Heart left ventricle (tissue), 16 donors: ENCODE measurements around the gene CLMP. TPM values are rescaled to one million over a fixed set of nuclear protein-coding genes. Genes with fewer than 3 reads are reported as not detected.

Experiments used
- ATAC-seq, 4 donors: fragments of 200-7000 bp; cut with Tn5 transposase; one replicate each; pipeline ENCODE4 v1.9.1; 2020 to 2022; ENCODE audit warnings: moderate library complexity in 4 of 4, mild to moderate bottlenecking in 3 of 4, moderate number of reproducible peaks in 1 of 4
- DNase-seq, 5 donors: peaks; one replicate each; pipeline ENCODE4 v3.0.0-alpha.2; 2020
- H3K27ac ChIP-seq, 12 donors: fragments of 200-600 bp; sonication (generic) in 4 of 12; one replicate each; pipeline versions ENCODE4 v1.5.0 to v1.8.0; 2016 to 2022; ENCODE audit warnings: mild to moderate bottlenecking in 2 of 12
- H3K27me3 ChIP-seq, 9 donors: fragments of 200-600 bp; sonication (generic) in 2 of 9; one replicate each; pipeline versions ENCODE4 v1.5.1 to v1.8.0; 2016 to 2022; ENCODE audit warnings: mild to moderate bottlenecking in 3 of 9
- H3K36me3 ChIP-seq, 9 donors: fragments of 200-600 bp; sonication (generic) in 2 of 9; one replicate each; pipeline versions ENCODE4 v1.5.0 to v1.8.0; 2018 to 2022; ENCODE audit warnings: mild to moderate bottlenecking in 2 of 9
- H3K4me1 ChIP-seq, 12 donors: fragments of 200-600 bp; sonication (generic) in 4 of 12; one replicate each; pipeline versions ENCODE4 v1.5.0 to v1.8.0; 2016 to 2022; ENCODE audit warnings: mild to moderate bottlenecking in 3 of 12
- H3K4me3 ChIP-seq, 12 donors: fragments of 200-600 bp; sonication (generic) in 4 of 12; one replicate each; pipeline versions ENCODE4 v1.5.0 to v1.8.0; 2017 to 2022; ENCODE audit warnings: mild to moderate bottlenecking in 9 of 12, moderate library complexity in 4 of 12
- H3K9me3 ChIP-seq, 12 donors: fragments of 200-600 bp; sonication (generic) in 4 of 12; one replicate each; pipeline versions ENCODE4 v1.5.0 to v1.8.0; 2016 to 2022; ENCODE audit warnings: mild to moderate bottlenecking in 1 of 12
- CTCF ChIP-seq, 12 donors: fragments of 200-600 bp; sonication (generic) in 4 of 12; IDR thresholded peaks; one replicate each; pipeline versions ENCODE4 v1.5.0 to v1.8.0; 2018 to 2022; ENCODE audit warnings: antibody characterized with exemption in 12 of 12, mild to moderate bottlenecking in 5 of 12
- POLR2A ChIP-seq, 2 donors: fragments of 450-650 bp; IDR thresholded peaks; one replicate each; pipeline ENCODE4 v1.6.1; 2017; ENCODE audit warnings: antibody characterized with exemption in 2 of 2, mild to moderate bottlenecking in 2 of 2, moderate library complexity in 2 of 2
- WGBS, 4 donors: extraction: QIAGEN DNeasy Blood & Tissue Kit in 2 of 4; methylation state at CpG; one replicate each; pipeline versions ENCODE4 v1.1.5 to v1.1.7; 2013 to 2018; 5-methylcytosine and 5-hydroxymethylcytosine counted together
- intact Hi-C, 10 donors: fragments of 100-400 bp; cut with DNase I; formaldehyde crosslinking; loops; one replicate each; pipeline versions ENCODE4 v1.11.1 to v1.14.2; 2022
- polyA plus RNA-seq, 2 donors: library from polyadenylated mRNA; stranded (reverse); fragments of 200-250 nt; gene quantifications; one replicate each; pipeline ENCODE4 v1.2.3, GENCODE V29; 2013
- total RNA-seq, 9 donors: library from RNA; depleted of rRNA in 2 of 9; stranded (reverse); fragments of >200 nt in 2 of 9; fragmentation: NEBNext Ultra II Directional in 3 of 9; extraction: Animal tissue kit (Norgen Biotek cat#: 25700) in 3 of 9; gene quantifications; one replicate each; pipeline versions ENCODE4 v1.1.0 to v1.2.4, GENCODE V29; 2016 to 2023
- donor health status: ischemic (EF 13 %, LVEDD 7.1; RV severe dilation, severe dysfunction).
- donor health status: healthy with polysubstance abuse.
- donor health status: DM: no; HTN: yes; CAD: no.
- donor health status: DM: no; HTN: no; CAD: no.
- donor health status: ischemic (EF 25% LVEDD 6.9; RV normal size, moderate dysfunction).
- donor health status: ischemic (EF 25% LVEDD 5.7; RV mildly dilated, moderate dysfunction).
- donor health status: healthy.
- donor health status: DM: yes; HTN: yes; CAD: no.
- donor health status: ischemic (EF 35%, LVEDD 5.7; RV mildly dilated, moderate dysfunction).
- donor health status: nonischemic (EF 11% LVEDD 7.7; RV severe dilation, severe dysfunction).
- donor health status: DM: yes; HTN: yes; CAD: no.
- donor health status: PGD.
- donor health status: ischemic (EF 29% LVEDD 5.4; RV normal size, mild dysfunction).
- donor health status: nonischemic (EF 23%, LVEDD 6.1; RV moderate dilation, normal function).

CLMP gene
- total and polyA plus RNA-seq, 11 donors, result 1.9 to 18.4 (median 5.8) TPM

DNA sequence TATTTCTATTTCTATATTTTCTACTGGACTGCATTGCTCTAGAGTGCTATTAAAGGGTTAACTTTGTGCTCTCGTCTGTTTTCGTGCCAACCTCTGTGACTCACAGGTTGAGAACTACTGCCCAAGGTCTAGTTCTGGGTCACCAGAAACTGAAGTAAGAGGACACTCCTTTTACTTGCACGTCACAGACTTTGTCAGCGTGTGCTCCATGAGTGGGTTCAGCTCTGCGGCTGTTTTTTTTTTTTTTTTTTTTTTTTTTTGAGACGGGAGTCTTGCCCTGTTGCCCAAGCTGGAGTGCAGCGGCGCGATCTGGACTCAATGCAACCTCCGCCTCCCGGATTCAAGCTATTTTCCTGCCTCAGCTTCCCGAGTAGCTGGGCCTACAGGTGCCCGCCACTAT lies 49.8 kb downstream of the CLMP start:
- no peaks in the 10 kb centered on the region for H3K9me3 ChIP-seq
- DNase-seq (peak in 1 of 5 donors; percentile 40), ATAC-seq (peak; percentile 48 to 92 (median 63))
- H3K4me3 ChIP-seq, result no peak overlapping the region
- peaks cover 0 to 8% (median 0%) of the 10 kb centered on the region in 12 donors for H3K4me1 ChIP-seq
- 26 to 45% (median 40%) methylated on average over 13 of the region's 13 CpGs for WGBS, 4 donors
- TF ChIP-seq CTCF (IDR thresholded peaks at IDR 0.05) (no peak), POLR2A (IDR thresholded peaks at IDR 0.05) (no peak)
- H3K27me3 ChIP-seq, result peaks cover 0 to 32% (median 0%) of the 10 kb centered on the region in 9 donors
- H3K27ac ChIP-seq, result no peak overlapping the region
- intact Hi-C loops, result no loop called here
- H3K36me3 ChIP-seq, result no peaks in the 10 kb centered on the region

DNA sequence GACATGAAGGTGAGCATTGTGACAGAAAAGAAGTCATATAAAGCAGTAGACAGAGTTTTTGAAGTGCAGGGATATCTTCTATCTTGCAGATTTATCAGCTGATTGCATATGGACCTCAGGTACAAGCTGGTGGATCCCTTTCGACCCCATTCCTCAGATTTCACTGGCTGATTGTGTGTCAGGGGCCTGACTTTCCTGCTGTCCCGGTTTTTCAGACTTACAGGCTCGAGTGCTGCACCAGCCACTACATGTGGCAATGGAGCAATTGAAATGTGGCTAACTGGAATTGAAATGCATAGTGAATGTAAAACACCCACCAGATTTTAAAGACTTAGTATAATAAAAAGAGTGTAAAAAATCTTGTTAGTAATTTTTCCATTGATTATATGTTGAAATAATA lies 50.3 kb downstream of the CLMP start:
- 86 to 91% (median 87%) methylated on average over 3 of the region's 3 CpGs for WGBS, 4 donors
- H3K4me1 ChIP-seq, result peaks cover 0 to 8% (median 0%) of the 10 kb centered on the region in 12 donors
- no peak overlapping the region for H3K27ac ChIP-seq
- no peaks in the 10 kb centered on the region for H3K9me3 ChIP-seq
- DNase-seq (no peak), ATAC-seq (no peak)
- no peak overlapping the region for H3K4me3 ChIP-seq
- TF ChIP-seq CTCF (IDR thresholded peaks at IDR 0.05) (no peak), POLR2A (IDR thresholded peaks at IDR 0.05) (no peak)
- intact Hi-C loops, result no loop called here
- peaks cover 0 to 32% (median 0%) of the 10 kb centered on the region in 9 donors for H3K27me3 ChIP-seq
- H3K36me3 ChIP-seq, result no peaks in the 10 kb centered on the region

DNA sequence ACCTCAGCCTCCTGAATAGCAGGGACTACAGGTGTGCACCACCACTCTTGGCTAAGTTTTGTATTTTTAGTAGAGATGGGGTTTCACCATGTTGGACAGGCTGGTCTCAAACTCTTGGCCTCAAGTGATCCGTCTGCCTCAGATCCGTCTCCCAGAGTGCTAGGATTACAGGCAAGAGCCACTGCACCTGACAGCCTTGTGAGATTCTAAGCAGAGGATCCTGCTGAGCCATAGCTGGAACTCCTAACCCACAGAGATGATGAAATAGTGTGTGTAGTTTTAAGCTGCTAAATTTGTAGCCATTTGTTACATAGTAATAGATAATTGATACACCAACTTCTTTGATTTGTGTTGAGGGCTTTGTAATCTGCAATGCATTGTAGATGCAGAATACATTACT lies 51.1 kb downstream of the CLMP start:
- TF ChIP-seq CTCF (IDR thresholded peaks at IDR 0.05) (no peak), POLR2A (IDR thresholded peaks at IDR 0.05) (no peak)
- Histone ChIP-seq H3K27ac (no peak overlapping the region), H3K9me3 (no peaks in the 10 kb centered on the region), H3K27me3 (peaks cover 0 to 32% (median 0%) of the 10 kb centered on the region in 9 donors), H3K36me3 (no peaks in the 10 kb centered on the region), H3K4me3 (no peak overlapping the region), H3K4me1 (peaks cover 0 to 8% (median 0%) of the 10 kb centered on the region in 12 donors)
- 94 to 100% (median 97%) methylated on average over 2 of the region's 2 CpGs for WGBS, 4 donors
- no peak for DNase-seq
- no peak for ATAC-seq
- intact Hi-C loops, result no loop called here

- WGBS, 4 donors, result 73 to 79% (median 75%) methylated on average over 5 of the region's 5 CpGs
These were observed 51.6 kb downstream of the CLMP start for GRCh38 chr11:123143476-123143875.

More at GRCh38 chr11:123143476-123143875, 51.6 kb downstream of the CLMP start:
- H3K4me3 ChIP-seq, result no peak overlapping the region
- ATAC-seq (no peak), DNase-seq (no peak)
- H3K27ac ChIP-seq, result no peak overlapping the region
- no peaks in the 10 kb centered on the region for H3K9me3 ChIP-seq
- TF ChIP-seq POLR2A (IDR thresholded peaks at IDR 0.05) (no peak), CTCF (IDR thresholded peaks at IDR 0.05) (no peak)
- intact Hi-C loops, result no loop called here
- peaks cover 0 to 32% (median 0%) of the 10 kb centered on the region in 9 donors for H3K27me3 ChIP-seq
- H3K36me3 ChIP-seq, result no peaks in the 10 kb centered on the region
- H3K4me1 ChIP-seq, result peaks cover 0 to 8% (median 0%) of the 10 kb centered on the region in 12 donors
